WERI-Rb-1 (cell line): ENCODE data around the gene FHIT.
A peak's percentile ranks its signal among the peaks of the same experiment; 100 is the strongest.

Source experiments
- DNase-seq: peaks from one replicate; pipeline ENCODE4 v3.0.0-alpha.2; 2020
- H3K27ac ChIP-seq: fragments of 250-450 bp; sonication (Bioruptor Pico); 2 replicates; pipeline ENCODE4 v1.5.1; 2020; ENCODE audit warnings: mild to moderate bottlenecking, moderate library complexity
- H3K27me3 ChIP-seq: fragments of 250-450 bp; sonication (Bioruptor Pico); 2 replicates; pipeline ENCODE4 v1.5.1; 2021; ENCODE audit warnings: mild to moderate bottlenecking, low read depth, moderate library complexity; ENCODE audit not compliant: insufficient read depth, severe bottlenecking
- H3K36me3 ChIP-seq: fragments of 250-450 bp; sonication (Bioruptor Pico); 2 replicates; pipeline ENCODE4 v1.5.1; 2020; ENCODE audit warnings: mild to moderate bottlenecking, moderate library complexity
- H3K4me3 ChIP-seq: 2 replicates; pipeline ENCODE4 v1.5.1; 2011; ENCODE audit warnings: low read depth, mild to moderate bottlenecking, control low read depth, low read length
- H3K9me3 ChIP-seq: fragments of 250-450 bp; sonication (Bioruptor Pico); 2 replicates; pipeline ENCODE4 v1.5.1; 2021; ENCODE audit warnings: mild to moderate bottlenecking, moderate library complexity; ENCODE audit not compliant: severe bottlenecking
- CTCF ChIP-seq: IDR thresholded peaks from 2 replicates; pipeline ENCODE4 v1.5.1; 2011; ENCODE audit warnings: low read depth, mild to moderate bottlenecking, control low read depth, inconsistent platforms, low read length

Gene FHIT

GRCh38 chr3:59775106-59775505 is 1476.1 kb downstream of the FHIT start:
- Histone ChIP-seq H3K9me3 (no peaks in the 10 kb centered on the region), H3K27me3 (no peaks in the 10 kb centered on the region), H3K27ac (peak overlapping the region; percentile 46), H3K36me3 (no peaks in the 10 kb centered on the region), H3K4me3 (peak overlapping the region; percentile 12)
- DNase-seq, result peak; percentile 44
- TF ChIP-seq CTCF, result no peak

- H3K36me3 ChIP-seq, result no peaks in the 10 kb centered on the region
- no peak for TF ChIP-seq CTCF
- H3K4me3 ChIP-seq, result peak overlapping the region; percentile 12; the same call in 1 of the 2 replicates
- no peak for DNase-seq
- H3K27ac ChIP-seq, result no peak overlapping the region
- no peaks in the 10 kb centered on the region for H3K27me3 ChIP-seq
- H3K9me3 ChIP-seq, result no peaks in the 10 kb centered on the region
Observed at GRCh38 chr3:59774634-59775033, 1476.6 kb downstream of the FHIT start.

GRCh38 chr3:59774000-59774399 is 1477.3 kb downstream of the FHIT start:
- TF ChIP-seq CTCF, result no peak
- Histone ChIP-seq H3K27me3 (no peaks in the 10 kb centered on the region), H3K27ac (no peak overlapping the region), H3K9me3 (no peaks in the 10 kb centered on the region), H3K4me3 (no peak overlapping the region), H3K36me3 (no peaks in the 10 kb centered on the region)
- DNase-seq, result peak; percentile 24

GRCh38 chr3:59772416-59773408 is 1478.5 kb downstream of the FHIT start:
- DNase-seq, result no peak

GRCh38 chr3:59771768-59772181 is 1479.5 kb downstream of the FHIT start:
- no peak for DNase-seq
- no peak overlapping the region for H3K27ac ChIP-seq
- H3K4me3 ChIP-seq, result no peak overlapping the region
- H3K36me3 ChIP-seq, result no peaks in the 10 kb centered on the region
- no peak for TF ChIP-seq CTCF
- H3K27me3 ChIP-seq, result no peaks in the 10 kb centered on the region
- no peaks in the 10 kb centered on the region for H3K9me3 ChIP-seq

More at GRCh38 chr3:59772416-59773408, 1478.5 kb downstream of the FHIT start:
- no peaks in the 10 kb centered on the region for H3K36me3 ChIP-seq
- H3K27ac ChIP-seq, result no peak overlapping the region
- H3K4me3 ChIP-seq, result no peak overlapping the region
- no peaks in the 10 kb centered on the region for H3K9me3 ChIP-seq
- no peak for TF ChIP-seq CTCF
- H3K27me3 ChIP-seq, result no peaks in the 10 kb centered on the region
